LNCaP clone FGC (cell line): ENCODE data around the gene MAGT1.
"Not testable (repeated sequence)": the region's sequence is repeated elsewhere in the genome, so short reads cannot be mapped to it uniquely, and the experiment has no call there.

ENCODE experiments used
- DNase-seq: peaks from one replicate; pipeline ENCODE4 v3.0.0-alpha.2; 2011; ENCODE audit warnings: low read depth
- H3K4me3 ChIP-seq: 2 replicates; pipeline ENCODE4 v1.5.1; 2011; ENCODE audit warnings: mild to moderate bottlenecking, low read depth, low read length, control low read depth
- CTCF ChIP-seq: IDR thresholded peaks from 2 replicates; pipeline ENCODE4 v1.5.1; 2012; ENCODE audit warnings: mild to moderate bottlenecking; ENCODE audit not compliant: control insufficient read depth, insufficient read depth; ENCODE audit errors: extremely low read depth

MAGT1 gene

GRCh38 chrX:77894921-77895886 is at the start of gene MAGT1:
Gene MAGT1, minus strand, starts transcription at chrX:77895435. Its CDS starts 25 bp downstream, at chrX:77895410.
- TF ChIP-seq CTCF, result no peak
- peak within 1 kb of the TSS; percentile 76 for H3K4me3 ChIP-seq
- DNase-seq, result peak; percentile 92

GRCh38 chrX:77945031-77945430 is 49.8 kb upstream of the MAGT1 start:
- H3K4me3 ChIP-seq, DNase-seq: not testable (repeated sequence)

GRCh38 chrX:77938083-77938680 is 42.9 kb upstream of the MAGT1 start:
- no peak for DNase-seq
- H3K4me3 ChIP-seq, result no peak overlapping the region
- TF ChIP-seq CTCF, result no peak

- peak; percentile 86 for DNase-seq
- TF ChIP-seq CTCF, result no peak
- no peak overlapping the region for H3K4me3 ChIP-seq
Observed at GRCh38 chrX:77937291-77937690, 42.1 kb upstream of the MAGT1 start.

GRCh38 chrX:77936299-77936698 is 41.1 kb upstream of the MAGT1 start:
- DNase-seq, result no peak
- no peak overlapping the region for H3K4me3 ChIP-seq
- no peak for TF ChIP-seq CTCF

GRCh38 chrX:77935886-77936285 is 40.7 kb upstream of the MAGT1 start:
- DNase-seq, result no peak
- TF ChIP-seq CTCF, result no peak
- no peak overlapping the region for H3K4me3 ChIP-seq

- TF ChIP-seq CTCF, result no peak
- DNase-seq, result no peak
- H3K4me3 ChIP-seq, result no peak overlapping the region
Observed at GRCh38 chrX:77930581-77930980, 35.3 kb upstream of the MAGT1 start.
